Mesendoderm (in vitro differentiated cells): ENCODE results near the gene CNTNAP4.

Experiments
- DNase-seq: peaks from one replicate; pipeline ENCODE4 v3.0.0; 2013
- H2AK5ac ChIP-seq: 2 replicates; pipeline ENCODE4 v1.6.1; 2013; ENCODE audit warnings: low read length, inconsistent platforms
- H2BK120ac ChIP-seq: 2 replicates; pipeline ENCODE4 v1.6.1; 2013; ENCODE audit warnings: low read depth, mild to moderate bottlenecking, low read length, moderate library complexity, mixed read lengths
- H2BK15ac ChIP-seq: replicated peaks from 2 replicates; pipeline ENCODE4 v1.6.1; 2013; ENCODE audit warnings: low read depth, mild to moderate bottlenecking, moderate library complexity
- H2BK5ac ChIP-seq: 2 replicates; pipeline ENCODE4 v1.6.1; 2013; ENCODE audit warnings: low read length, inconsistent platforms
- H3K18ac ChIP-seq: 2 replicates; pipeline ENCODE4 v1.6.1; 2013; ENCODE audit warnings: mild to moderate bottlenecking, low read length, mixed read lengths
- H3K23ac ChIP-seq: one replicate; pipeline ENCODE4 v1.6.1; 2013; ENCODE audit warnings: low read length
- H3K27ac ChIP-seq: 2 replicates; pipeline ENCODE4 v1.5.1; 2013; ENCODE audit warnings: low read depth, mild to moderate bottlenecking, inconsistent platforms, low read length, moderate library complexity
- H3K27me3 ChIP-seq: 2 replicates; pipeline ENCODE4 v1.6.1; 2013; ENCODE audit warnings: low read length, control low read depth, mild to moderate bottlenecking, inconsistent platforms; ENCODE audit not compliant: insufficient read depth, poor library complexity
- H3K36me3 ChIP-seq: 2 replicates; pipeline ENCODE4 v1.6.1; 2013; ENCODE audit warnings: low read length, inconsistent platforms; ENCODE audit not compliant: control insufficient read depth, insufficient read depth
- H3K4ac ChIP-seq: one replicate; pipeline ENCODE4 v1.6.1; 2013; ENCODE audit warnings: low read depth, mild to moderate bottlenecking, low read length, moderate library complexity
- H3K4me1 ChIP-seq: 2 replicates; pipeline ENCODE4 v1.6.1; 2013; ENCODE audit warnings: low read depth, low read length, inconsistent platforms; ENCODE audit not compliant: control insufficient read depth
- H3K4me2 ChIP-seq: 2 replicates; pipeline ENCODE4 v1.6.1; 2013; ENCODE audit warnings: low read length
- H3K4me3 ChIP-seq: 2 replicates; pipeline ENCODE4 v1.5.1; 2013; ENCODE audit warnings: mild to moderate bottlenecking, low read length
- H3K56ac ChIP-seq: one replicate; pipeline ENCODE4 v1.6.1; 2013; ENCODE audit warnings: low read length
- H3K79me1 ChIP-seq: 2 replicates; pipeline ENCODE4 v1.6.1; 2013; ENCODE audit warnings: low read length, inconsistent platforms
- H3K79me2 ChIP-seq: 2 replicates; pipeline ENCODE4 v1.6.1; 2013; ENCODE audit warnings: mild to moderate bottlenecking, low read length; ENCODE audit not compliant: control insufficient read depth, insufficient read depth
- H3K9ac ChIP-seq: 2 replicates; pipeline ENCODE4 v1.6.1; 2013; ENCODE audit warnings: low read length, inconsistent platforms
- H4K5ac ChIP-seq: one replicate; pipeline ENCODE4 v1.6.1; 2013; ENCODE audit warnings: low read length
- H4K8ac ChIP-seq: one replicate; pipeline ENCODE4 v1.6.1; 2013; ENCODE audit warnings: low read depth, mild to moderate bottlenecking, control low read depth, low read length, moderate library complexity
- WGBS: extraction: QIAGEN DNeasy Blood & Tissue Kit; methylation state at CpG from one replicate; pipeline ENCODE4 v1.1.7; 2013; ENCODE audit warnings: low lambda C conversion rate, missing lambda C conversion rate; ENCODE audit not compliant: insufficient coverage; ENCODE audit errors: extremely low coverage; 5-methylcytosine and 5-hydroxymethylcytosine counted together

CNTNAP4 gene

GRCh38 chr16:76484020-76484419 lies 206.8 kb downstream of the CNTNAP4 start:
- Histone ChIP-seq H3K36me3 (no peaks in the 10 kb centered on the region), H4K5ac (no peak overlapping the region), H3K79me2 (no peaks in the 10 kb centered on the region), H3K27me3 (no peaks in the 10 kb centered on the region), H3K4me3 (no peak overlapping the region), H3K23ac (no peak overlapping the region), H3K4ac (no peak overlapping the region), H3K9ac (no peak overlapping the region), H2BK5ac (no peak overlapping the region), H3K56ac (no peak overlapping the region), H2BK120ac (no peak overlapping the region), H3K79me1 (no peaks in the 10 kb centered on the region), H2AK5ac (no peak overlapping the region), H2BK15ac (no peak overlapping the region), H3K4me1 (peaks cover 9% of the 10 kb centered on the region), H3K27ac (no peak overlapping the region), H3K18ac (no peak overlapping the region), H4K8ac (no peak overlapping the region), H3K4me2 (no peak overlapping the region)
- DNase-seq = no peak
- no CpG with 5 or more reads among the region's 1 CpG for whole genome bisulfite sequencing

- no CpG with 5 or more reads among the region's 1 CpG for WGBS
- no peak overlapping the region for H3K23ac ChIP-seq
- no peaks in the 10 kb centered on the region for H3K79me1 ChIP-seq
- no peak overlapping the region for H3K56ac ChIP-seq
- H4K8ac ChIP-seq = no peak overlapping the region
- H3K18ac ChIP-seq = no peak overlapping the region
- H3K9ac ChIP-seq = no peak overlapping the region
- no peak overlapping the region for H3K4ac ChIP-seq
- H2BK120ac ChIP-seq = no peak overlapping the region
- peaks cover 9% of the 10 kb centered on the region for H3K4me1 ChIP-seq
- no peak overlapping the region for H3K27ac ChIP-seq
- H3K27me3 ChIP-seq = no peaks in the 10 kb centered on the region
- no peaks in the 10 kb centered on the region for H3K79me2 ChIP-seq
- H3K4me2 ChIP-seq = no peak overlapping the region
- H4K5ac ChIP-seq = no peak overlapping the region
- H2BK15ac ChIP-seq = no peak overlapping the region
- H2BK5ac ChIP-seq = no peak overlapping the region
- H3K36me3 ChIP-seq = no peaks in the 10 kb centered on the region
- H2AK5ac ChIP-seq = no peak overlapping the region
- no peak overlapping the region for H3K4me3 ChIP-seq
- peak; percentile 20 for DNase-seq
Observed at GRCh38 chr16:76486740-76487139, 209.5 kb downstream of the CNTNAP4 start.

- no peaks in the 10 kb centered on the region for H3K36me3 ChIP-seq
- H2BK5ac ChIP-seq = no peak overlapping the region
- H4K8ac ChIP-seq = no peak overlapping the region
- no peak overlapping the region for H2AK5ac ChIP-seq
- no peak overlapping the region for H3K18ac ChIP-seq
- no peak overlapping the region for H2BK15ac ChIP-seq
- no peak overlapping the region for H3K4me2 ChIP-seq
- peak overlapping the region; percentile 54 for H3K56ac ChIP-seq
- no peak overlapping the region for H3K4ac ChIP-seq
- peak; percentile 83 for DNase-seq
- H3K79me1 ChIP-seq = no peaks in the 10 kb centered on the region
- no peak overlapping the region for H3K4me3 ChIP-seq
- H3K79me2 ChIP-seq = no peaks in the 10 kb centered on the region
- no peak overlapping the region for H2BK120ac ChIP-seq
- peaks cover 9% of the 10 kb centered on the region for H3K4me1 ChIP-seq
- no peaks in the 10 kb centered on the region for H3K27me3 ChIP-seq
- H3K27ac ChIP-seq = no peak overlapping the region
- no peak overlapping the region for H3K23ac ChIP-seq
- H3K9ac ChIP-seq = no peak overlapping the region
- no peak overlapping the region for H4K5ac ChIP-seq
- WGBS = no CpG with 5 or more reads among the region's 6 CpGs
Observed at GRCh38 chr16:76487411-76488064, 210.3 kb downstream of the CNTNAP4 start.

- no peaks in the 10 kb centered on the region for H3K27me3 ChIP-seq
- no peak overlapping the region for H3K9ac ChIP-seq
- H3K36me3 ChIP-seq = no peaks in the 10 kb centered on the region
- H3K27ac ChIP-seq = no peak overlapping the region
- no peak overlapping the region for H2BK15ac ChIP-seq
- H3K18ac ChIP-seq = peak overlapping the region; percentile 68
- H3K79me2 ChIP-seq = no peaks in the 10 kb centered on the region
- H3K4me2 ChIP-seq = no peak overlapping the region
- H3K23ac ChIP-seq = no peak overlapping the region
- H3K56ac ChIP-seq = peak overlapping the region; percentile 54
- no CpG with 5 or more reads among the region's 5 CpGs for WGBS
- no peak overlapping the region for H2BK120ac ChIP-seq
- H2BK5ac ChIP-seq = peak overlapping the region; percentile 33
- no peak overlapping the region for H3K4ac ChIP-seq
- H2AK5ac ChIP-seq = no peak overlapping the region
- no peaks in the 10 kb centered on the region for H3K79me1 ChIP-seq
- no peak overlapping the region for H3K4me3 ChIP-seq
- H4K8ac ChIP-seq = no peak overlapping the region
- DNase-seq = no peak
- H3K4me1 ChIP-seq = peaks cover 9% of the 10 kb centered on the region
- no peak overlapping the region for H4K5ac ChIP-seq
Observed at GRCh38 chr16:76488065-76488417, 210.8 kb downstream of the CNTNAP4 start.

- peaks cover 6% of the 10 kb centered on the region for H3K4me1 ChIP-seq
- H2BK5ac ChIP-seq = no peak overlapping the region
Observed at GRCh38 chr16:76490036-76490639, 212.9 kb downstream of the CNTNAP4 start.

GRCh38 chr16:76500006-76500405 lies 222.8 kb downstream of the CNTNAP4 start:
- Histone ChIP-seq H4K8ac (no peak overlapping the region), H3K4me1 (no peaks in the 10 kb centered on the region), H3K4ac (no peak overlapping the region), H3K27ac (no peak overlapping the region), H2AK5ac (no peak overlapping the region), H3K4me3 (no peak overlapping the region), H3K79me1 (no peaks in the 10 kb centered on the region), H3K4me2 (no peak overlapping the region), H3K23ac (no peak overlapping the region), H3K27me3 (no peaks in the 10 kb centered on the region), H2BK15ac (no peak overlapping the region), H3K56ac (no peak overlapping the region), H2BK5ac (no peak overlapping the region), H2BK120ac (no peak overlapping the region), H3K36me3 (no peaks in the 10 kb centered on the region), H3K79me2 (no peaks in the 10 kb centered on the region), H3K9ac (no peak overlapping the region), H3K18ac (no peak overlapping the region), H4K5ac (no peak overlapping the region)
- DNase-seq = no peak
- WGBS = no CpG with 5 or more reads among the region's 21 CpGs

More at GRCh38 chr16:76490036-76490639, 212.9 kb downstream of the CNTNAP4 start:
- Histone ChIP-seq H3K4me2 (no peak overlapping the region), H2BK15ac (no peak overlapping the region), H3K79me2 (no peaks in the 10 kb centered on the region), H3K9ac (no peak overlapping the region), H3K18ac (no peak overlapping the region), H4K8ac (no peak overlapping the region), H3K27me3 (no peaks in the 10 kb centered on the region), H3K27ac (no peak overlapping the region), H2AK5ac (no peak overlapping the region), H3K4ac (no peak overlapping the region), H3K36me3 (no peaks in the 10 kb centered on the region), H3K4me3 (no peak overlapping the region), H3K56ac (no peak overlapping the region), H3K23ac (no peak overlapping the region), H3K79me1 (no peaks in the 10 kb centered on the region), H4K5ac (no peak overlapping the region), H2BK120ac (no peak overlapping the region)
- DNase-seq = no peak
- WGBS = no CpG with 5 or more reads among the region's 3 CpGs
